ENCODE data around the gene CRKL.

DNA sequence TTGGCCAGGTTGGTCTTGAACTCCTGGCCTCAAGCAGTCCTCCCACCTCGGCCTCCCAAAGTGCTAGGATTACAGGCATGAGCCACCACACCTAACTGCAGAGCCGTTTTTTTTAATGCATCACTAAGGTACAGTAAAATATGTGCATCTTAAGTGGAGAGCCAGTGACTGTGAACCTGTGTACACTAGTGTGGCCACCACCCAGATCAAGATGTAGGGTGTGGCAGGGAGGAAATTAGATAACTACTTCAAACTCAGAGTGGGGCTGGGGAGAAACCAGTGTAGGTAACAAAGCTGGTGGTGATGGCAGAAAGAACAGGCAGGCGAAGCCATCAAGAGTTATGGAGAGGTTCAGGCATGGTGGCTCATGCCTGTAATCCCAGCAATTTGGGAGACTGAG lies 44.0 kb upstream of the CRKL start:
- TF ChIP-seq, protein P1, sequence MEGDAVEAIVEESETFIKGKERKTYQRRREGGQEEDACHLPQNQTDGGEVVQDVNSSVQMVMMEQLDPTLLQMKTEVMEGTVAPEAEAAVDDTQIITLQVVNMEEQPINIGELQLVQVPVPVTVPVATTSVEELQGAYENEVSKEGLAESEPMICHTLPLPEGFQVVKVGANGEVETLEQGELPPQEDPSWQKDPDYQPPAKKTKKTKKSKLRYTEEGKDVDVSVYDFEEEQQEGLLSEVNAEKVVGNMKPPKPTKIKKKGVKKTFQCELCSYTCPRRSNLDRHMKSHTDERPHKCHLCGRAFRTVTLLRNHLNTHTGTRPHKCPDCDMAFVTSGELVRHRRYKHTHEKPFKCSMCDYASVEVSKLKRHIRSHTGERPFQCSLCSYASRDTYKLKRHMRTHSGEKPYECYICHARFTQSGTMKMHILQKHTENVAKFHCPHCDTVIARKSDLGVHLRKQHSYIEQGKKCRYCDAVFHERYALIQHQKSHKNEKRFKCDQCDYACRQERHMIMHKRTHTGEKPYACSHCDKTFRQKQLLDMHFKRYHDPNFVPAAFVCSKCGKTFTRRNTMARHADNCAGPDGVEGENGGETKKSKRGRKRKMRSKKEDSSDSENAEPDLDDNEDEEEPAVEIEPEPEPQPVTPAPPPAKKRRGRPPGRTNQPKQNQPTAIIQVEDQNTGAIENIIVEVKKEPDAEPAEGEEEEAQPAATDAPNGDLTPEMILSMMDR (conservative IDR thresholded peaks at IDR 0.05; ENCODE audit: low read depth, low read length), result no peak
- no peak for TF ChIP-seq EZH2 (IDR thresholded peaks at IDR 0.05; ENCODE audit: borderline replicate concordance, low read depth, low read length, poor library complexity, severe bottlenecking)

Data from A673 (cell line).